GM19395 (cell line): Measurements from ENCODE around the gene SLC16A5.
"Not testable (repeated sequence)": the region's sequence is repeated elsewhere in the genome, so short reads cannot be mapped to it uniquely, and the experiment has no call there.

Experiments used
- ATAC-seq: cut with Tn5 transposase; IDR thresholded peaks from one replicate; pipeline ENCODE4 v1.9.1; 2021; ENCODE audit warnings: mild to moderate bottlenecking, moderate library complexity; ENCODE audit not compliant: unreplicated experiment

Gene SLC16A5

DNA sequence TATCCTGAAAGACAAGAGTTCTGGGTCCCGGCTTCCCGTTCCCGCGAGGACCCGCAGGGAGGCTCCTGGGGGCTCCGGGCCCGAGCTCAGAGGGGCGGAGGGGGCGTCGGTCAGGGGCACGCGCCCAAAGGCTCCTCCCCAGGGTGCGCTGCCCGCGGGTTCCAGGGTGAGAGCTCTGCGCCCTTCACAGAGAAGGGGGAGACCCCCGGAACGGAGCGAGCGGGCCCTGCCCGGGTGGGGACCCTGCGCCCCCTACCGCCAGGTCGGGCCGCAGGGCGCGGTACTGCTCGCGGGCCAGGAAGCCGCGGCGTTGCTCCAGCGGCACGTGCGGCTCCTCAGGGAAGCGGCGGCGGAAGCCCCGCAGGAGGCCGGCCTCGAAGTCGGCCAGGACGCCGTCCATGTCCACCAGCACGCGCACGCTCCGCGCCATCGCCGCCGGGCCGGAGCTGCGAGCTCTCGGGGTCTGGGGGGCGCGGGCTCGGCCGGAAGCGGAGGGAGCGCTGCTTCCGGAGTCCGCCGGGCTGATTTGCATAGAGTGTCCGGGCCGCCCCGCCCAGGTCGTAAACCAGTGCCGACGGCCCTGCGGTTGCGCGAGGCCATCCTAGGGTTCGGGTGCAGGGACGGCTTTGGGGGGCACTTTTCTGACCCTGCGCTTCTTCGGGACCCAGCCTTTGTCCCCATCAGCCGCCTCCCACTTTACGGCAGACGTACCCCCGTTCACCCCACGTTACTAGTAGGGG lies 43.7 kb downstream of the SLC16A5 start, which contains the start of gene NT5C:
Gene NT5C, minus strand, starts transcription at position 465 of the 740 bp plus-strand sequence. Its CDS starts 35 bp downstream, at position 430.
- ATAC-seq = peak; percentile 84

GRCh38 chr17:75132018-75133000 lies 44.6 kb downstream of the SLC16A5 start:
- not testable (repeated sequence) for ATAC-seq

GRCh38 chr17:75133001-75133400 lies 45.2 kb downstream of the SLC16A5 start:
- ATAC-seq = no peak

- not testable (repeated sequence) for ATAC-seq
These were observed 46.0 kb downstream of the SLC16A5 start for GRCh38 chr17:75133607-75134347.

- no peak for ATAC-seq
These were observed 47.7 kb downstream of the SLC16A5 start for GRCh38 chr17:75135452-75135851.

DNA sequence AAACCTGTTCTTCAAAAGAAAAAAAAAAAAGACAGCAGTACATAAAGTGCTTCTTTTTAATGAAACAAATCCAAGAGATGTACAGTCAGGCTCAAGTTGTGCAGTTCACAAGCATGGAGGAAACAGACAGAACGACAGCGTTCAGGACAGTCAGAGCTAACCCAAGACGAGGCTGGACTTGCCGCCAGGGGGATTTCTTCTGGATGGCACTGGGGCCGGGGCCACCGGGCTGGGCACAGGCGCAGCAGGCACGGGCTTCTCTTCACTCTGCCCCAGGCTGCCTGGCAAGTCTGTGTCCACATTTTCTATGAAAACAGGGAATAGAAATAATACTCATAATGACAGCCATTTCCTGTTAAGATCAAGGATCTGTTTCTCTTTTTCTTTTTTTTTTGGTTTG lies 48.2 kb downstream of the SLC16A5 start:
- no peak for ATAC-seq

- not testable (repeated sequence) for ATAC-seq
These were observed 50.0 kb downstream of the SLC16A5 start for GRCh38 chr17:75137762-75138161.

GRCh38 chr17:75138519-75138918 lies 50.8 kb downstream of the SLC16A5 start:
- no peak for ATAC-seq

DNA sequence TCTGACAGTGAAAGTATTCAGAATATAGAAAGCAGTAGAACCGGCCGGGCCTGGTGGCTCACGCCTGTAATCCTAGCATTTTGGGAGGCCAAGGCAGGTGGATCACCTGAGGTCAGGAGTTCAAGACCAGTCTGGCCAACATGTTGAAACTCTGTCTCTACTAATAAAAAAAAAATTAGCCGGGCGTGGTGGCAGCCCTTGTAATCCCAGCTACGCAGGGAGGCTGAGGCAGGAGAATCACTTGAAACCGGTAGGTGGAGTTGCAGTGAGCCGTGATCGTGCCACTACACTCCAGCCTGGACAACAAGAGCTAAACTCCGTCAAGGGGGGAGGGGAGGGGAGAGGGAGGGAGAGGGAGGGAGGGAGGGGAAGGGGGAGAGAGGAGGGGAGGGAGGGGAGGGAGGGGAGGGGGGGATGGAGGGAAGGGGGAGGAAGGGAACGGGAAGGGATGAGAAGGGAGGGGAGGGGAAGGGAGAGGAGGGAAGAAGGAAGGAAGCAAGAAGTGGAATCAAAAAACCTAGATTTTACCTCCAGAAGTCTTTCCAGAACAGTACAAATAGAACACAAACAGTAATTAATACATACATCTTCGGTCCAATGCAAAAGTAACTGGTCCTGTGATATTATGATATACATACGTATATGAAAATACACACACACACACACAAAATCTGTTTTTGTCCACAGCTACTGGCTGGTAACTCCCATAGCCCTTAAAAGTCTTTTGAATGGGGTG lies 54.6 kb downstream of the SLC16A5 start:
- no peak for ATAC-seq

- ATAC-seq = no peak
These were observed 57.2 kb downstream of the SLC16A5 start for GRCh38 chr17:75144816-75145512.

DNA sequence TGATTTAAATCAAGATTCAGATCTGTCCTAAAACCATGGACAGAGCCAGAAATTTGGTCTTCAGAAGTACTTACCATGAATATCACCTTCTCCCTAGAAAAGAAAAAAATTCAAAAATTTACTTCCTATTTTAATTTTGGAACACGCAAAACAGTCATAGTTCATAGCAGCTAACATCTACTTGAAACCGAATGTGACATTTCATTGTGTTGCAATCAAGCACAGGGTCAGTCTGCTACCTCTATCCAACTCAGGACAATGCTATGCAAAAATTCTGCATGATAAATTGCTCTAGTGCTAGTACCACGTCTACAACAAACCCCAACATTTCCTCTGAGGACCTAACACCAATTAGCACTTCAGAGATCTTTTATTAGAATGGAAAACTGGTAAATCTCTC lies 58.8 kb downstream of the SLC16A5 start:
- ATAC-seq = no peak

DNA sequence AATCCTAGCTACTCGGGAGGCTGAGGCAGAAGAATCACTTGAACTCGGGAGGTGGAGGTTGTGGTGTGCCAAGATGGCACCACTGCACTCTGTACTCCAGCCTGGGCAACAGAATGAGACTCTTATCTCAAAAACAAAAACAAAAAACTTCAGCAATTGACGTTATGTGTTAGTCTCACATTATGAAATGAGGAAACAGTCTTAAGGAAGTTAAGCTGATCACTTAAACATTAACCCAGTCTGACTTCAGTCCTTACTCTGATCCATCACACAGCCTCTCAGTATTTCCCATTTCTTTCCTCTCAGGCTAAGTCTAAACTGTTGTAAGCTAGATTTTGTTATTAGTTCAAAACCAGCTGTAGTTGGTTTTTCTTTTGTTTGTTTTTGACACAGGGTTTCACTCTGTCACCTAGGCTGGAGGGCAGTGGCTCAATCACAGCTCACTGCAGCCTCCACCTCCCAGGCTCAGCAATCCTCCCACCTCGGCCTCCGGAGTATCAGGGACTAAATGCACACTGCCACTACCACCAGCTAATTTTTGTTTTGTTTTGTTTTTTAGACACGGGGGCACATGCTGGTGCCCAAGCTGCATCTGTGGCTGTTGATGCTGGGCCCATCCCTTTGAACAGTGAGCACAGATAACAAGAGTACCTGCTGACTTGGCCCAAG lies 60.3 kb downstream of the SLC16A5 start:
- no peak for ATAC-seq

- no peak for ATAC-seq
These were observed 64.2 kb downstream of the SLC16A5 start for GRCh38 chr17:75151930-75152329.

- no peak for ATAC-seq
These were observed 64.8 kb downstream of the SLC16A5 start for GRCh38 chr17:75152523-75152921.

DNA sequence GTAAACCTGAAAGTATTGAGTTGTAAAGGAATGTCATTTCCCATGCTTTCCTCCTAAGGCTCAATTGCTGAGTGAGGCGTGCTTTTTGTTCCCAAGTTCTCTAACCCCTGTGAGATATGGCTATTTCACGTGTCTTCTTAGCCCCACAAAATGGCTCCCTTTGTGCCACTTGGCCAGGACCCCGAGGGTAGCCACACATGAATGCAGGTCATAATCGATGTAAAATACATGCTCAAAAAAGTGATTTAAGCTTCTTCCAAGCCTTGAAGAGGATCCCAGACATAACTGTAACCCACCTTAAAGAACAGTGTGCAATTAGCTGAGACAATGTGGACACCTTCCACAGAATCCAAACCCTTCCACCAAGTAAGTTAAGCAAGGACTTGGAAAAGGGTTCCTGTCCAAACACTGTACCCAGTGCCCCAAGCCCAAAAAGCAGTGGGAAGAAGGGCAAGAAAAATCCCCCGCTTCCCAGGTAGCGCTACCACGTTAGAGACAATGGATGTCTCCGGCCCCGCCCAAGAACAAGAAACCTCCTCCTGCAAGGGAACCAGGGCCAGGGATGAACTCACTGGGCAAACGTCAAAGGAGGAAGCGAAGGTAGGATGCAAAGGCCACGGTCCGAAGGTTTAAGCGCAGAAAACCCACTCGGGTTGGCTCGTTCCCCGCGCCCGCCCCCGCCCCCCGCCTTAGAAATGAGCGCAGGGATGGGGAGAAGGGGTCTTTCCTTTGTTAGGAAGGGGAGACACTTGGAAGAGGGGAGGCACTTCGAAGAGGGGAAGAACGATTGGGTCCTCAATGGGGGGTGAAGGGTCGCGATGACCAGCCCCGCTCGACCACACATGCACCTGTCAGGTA lies 65.4 kb downstream of the SLC16A5 start:
- ATAC-seq = peak; percentile 9

- ATAC-seq = peak; percentile 13
These were observed 66.0 kb downstream of the SLC16A5 start for GRCh38 chr17:75153780-75154194.

GRCh38 chr17:75154195-75155106 lies 66.7 kb downstream of the SLC16A5 start, which contains the start of gene JPT1:
JPT1 (minus strand) TSS chr17:75154512; CDS start chr17:75154397, 115 bp downstream.
- ATAC-seq = peak; percentile 94
